Measurements from ENCODE around the gene HELT. TPM values are rescaled to one million over a fixed set of nuclear protein-coding genes. Genes with fewer than 3 reads are reported as not detected.
"Not testable (repeated sequence)": the region's sequence is repeated elsewhere in the genome, so short reads cannot be mapped to it uniquely, and the experiment has no call there.

The HELT gene
- total RNA-seq, 1 experiment from 2014 or later, result not detected

DNA sequence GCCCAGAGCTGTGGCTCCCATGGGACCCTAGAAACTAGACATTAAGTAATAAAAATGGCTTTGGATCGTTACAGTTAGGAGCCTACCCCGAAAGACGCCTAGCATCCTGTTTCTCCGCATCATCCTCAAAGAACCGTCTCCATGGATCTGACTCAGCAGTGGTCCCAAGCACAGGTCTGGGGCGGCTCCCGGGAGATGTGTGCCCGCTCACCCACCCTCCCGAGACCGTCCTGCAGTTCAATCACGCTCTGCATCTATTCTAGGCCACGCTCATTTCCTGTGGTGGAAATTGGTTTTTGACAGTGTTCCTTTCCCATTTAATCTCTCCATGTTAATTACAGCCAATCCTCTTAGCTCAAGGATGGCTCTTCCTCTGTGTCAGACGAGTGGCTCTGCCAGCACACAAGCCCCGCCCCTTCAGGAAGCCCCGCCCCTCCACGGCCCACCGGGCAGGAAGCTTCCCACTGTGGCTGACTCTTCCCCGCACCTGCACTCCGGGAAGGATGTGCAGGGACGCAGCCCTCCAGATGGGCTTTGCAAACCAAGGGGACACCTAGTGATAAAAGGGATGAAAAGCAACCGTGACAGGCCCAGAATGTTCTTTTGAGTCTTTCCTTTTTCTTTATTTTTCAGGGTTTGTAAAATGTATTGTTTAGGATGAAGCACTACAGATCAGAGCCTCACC lies 34.5 kb upstream of the HELT start:
- Histone ChIP-seq H3K27ac (ENCODE audit: low read length) (no peak overlapping the region), H3F3A (ENCODE audit: low read length, unreplicated experiment) (no peaks in the 10 kb centered on the region), H3K9me3 (ENCODE audit: low read length) (no peaks in the 10 kb centered on the region), H3K4me1 (ENCODE audit: insufficient read depth, low read length) (peaks cover 14% of the 10 kb centered on the region), H3K36me3 (ENCODE audit: low read depth, low read length) (no peaks in the 10 kb centered on the region), H3K9me2 (replicated peaks; ENCODE audit: low read length) (no peaks in the 10 kb centered on the region), H3K9ac (ENCODE audit: low read length) (no peak overlapping the region), H3K27me3 (ENCODE audit: low read length) (0 out of 2 replicates have a peak, but pooled peaks cover 3% of the 10 kb centered on the region), H3K4me2 (ENCODE audit: low read length) (no peak overlapping the region), H3K79me2 (ENCODE audit: low read length) (no peaks in the 10 kb centered on the region), H2AFZ (ENCODE audit: low read length) (no peak overlapping the region), H3K4me3 (ENCODE audit: low read length) (no peak overlapping the region), H4K20me1 (ENCODE audit: low read length) (no peaks in the 10 kb centered on the region)
- ChIA-PET POLR2A (ENCODE audit: unreplicated experiment) (no interaction called here), CTCF (interaction anchor here (0.5 to 1.0 kb wide), 2 partner anchors 106 to 238 kb away, joined by 6 to 7 read pairs; no protein-coding TSS in a partner anchor)
- DNase-seq (peak; percentile 70), ATAC-seq (peak; percentile 83)
- TF ChIP-seq, protein P1, sequence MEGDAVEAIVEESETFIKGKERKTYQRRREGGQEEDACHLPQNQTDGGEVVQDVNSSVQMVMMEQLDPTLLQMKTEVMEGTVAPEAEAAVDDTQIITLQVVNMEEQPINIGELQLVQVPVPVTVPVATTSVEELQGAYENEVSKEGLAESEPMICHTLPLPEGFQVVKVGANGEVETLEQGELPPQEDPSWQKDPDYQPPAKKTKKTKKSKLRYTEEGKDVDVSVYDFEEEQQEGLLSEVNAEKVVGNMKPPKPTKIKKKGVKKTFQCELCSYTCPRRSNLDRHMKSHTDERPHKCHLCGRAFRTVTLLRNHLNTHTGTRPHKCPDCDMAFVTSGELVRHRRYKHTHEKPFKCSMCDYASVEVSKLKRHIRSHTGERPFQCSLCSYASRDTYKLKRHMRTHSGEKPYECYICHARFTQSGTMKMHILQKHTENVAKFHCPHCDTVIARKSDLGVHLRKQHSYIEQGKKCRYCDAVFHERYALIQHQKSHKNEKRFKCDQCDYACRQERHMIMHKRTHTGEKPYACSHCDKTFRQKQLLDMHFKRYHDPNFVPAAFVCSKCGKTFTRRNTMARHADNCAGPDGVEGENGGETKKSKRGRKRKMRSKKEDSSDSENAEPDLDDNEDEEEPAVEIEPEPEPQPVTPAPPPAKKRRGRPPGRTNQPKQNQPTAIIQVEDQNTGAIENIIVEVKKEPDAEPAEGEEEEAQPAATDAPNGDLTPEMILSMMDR (conservative IDR thresholded peaks at IDR 0.05; ENCODE audit: low read depth, low read length), result peak; percentile 62
- TF ChIP-seq EZH2 (IDR thresholded peaks at IDR 0.05; ENCODE audit: low read length, unreplicated experiment) (no peak), EZH2phosphoT487 (IDR thresholded peaks at IDR 0.05; ENCODE audit: borderline replicate concordance, low read length) (no peak)
- BruUV-seq (replicated peaks), result no TSS peak
- intact Hi-C loops (cut with micrococcal nuclease), result loop anchor here (1.0 kb wide), 1 partner anchor 239 kb away; no protein-coding TSS in a partner anchor

DNA sequence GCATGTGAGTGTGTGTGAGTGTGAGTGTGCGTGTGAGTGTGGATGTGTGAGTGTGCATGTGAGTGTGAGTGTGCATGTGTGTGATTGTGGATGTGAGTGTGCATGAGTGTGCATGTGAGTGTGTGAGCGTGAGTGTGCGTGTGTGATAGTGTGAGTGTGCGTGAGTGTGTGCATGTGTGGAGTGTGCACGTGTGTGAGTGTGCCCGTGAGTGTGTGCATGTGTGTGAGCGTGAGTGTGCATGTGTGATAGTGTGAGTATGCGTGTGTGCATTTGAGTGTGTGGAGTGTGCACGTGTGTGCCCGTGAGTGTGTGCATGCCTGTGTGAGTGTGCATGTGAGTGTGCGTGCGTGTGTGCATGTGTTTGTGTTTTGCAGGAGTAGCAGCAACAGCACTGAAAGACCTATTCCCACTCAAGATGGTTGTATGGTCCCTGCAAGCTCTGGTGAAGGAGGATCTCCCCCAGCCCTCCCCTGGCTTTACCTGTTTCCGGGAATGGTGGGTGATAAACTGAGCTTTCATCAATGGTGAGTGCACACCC lies 30.7 kb upstream of the HELT start:
- POLR2A ChIA-PET (ENCODE audit: unreplicated experiment), result no interaction called here
- H3K9me2 ChIP-seq (replicated peaks; ENCODE audit: low read length), result no peaks in the 10 kb centered on the region
- ATAC-seq (no peak), DNase-seq (no peak)
- H2AFZ ChIP-seq (ENCODE audit: low read length), result no peak overlapping the region
- BruUV-seq (replicated peaks), result no TSS peak
- H3F3A ChIP-seq (ENCODE audit: low read length, unreplicated experiment), result no peaks in the 10 kb centered on the region
- H3K4me3 ChIP-seq (ENCODE audit: low read length), result no peak overlapping the region
- H3K27me3 ChIP-seq (ENCODE audit: low read length), result peaks cover 20% of the 10 kb centered on the region
- CTCF ChIA-PET, result no interaction called here
- H3K4me2 ChIP-seq (ENCODE audit: low read length), result no peak overlapping the region
- intact Hi-C loops (cut with micrococcal nuclease), result no loop called here
- no peaks in the 10 kb centered on the region for H3K36me3 ChIP-seq (ENCODE audit: low read depth, low read length)
- H3K79me2 ChIP-seq (ENCODE audit: low read length), result no peaks in the 10 kb centered on the region
- H4K20me1 ChIP-seq (ENCODE audit: low read length), result no peaks in the 10 kb centered on the region
- H3K9me3 ChIP-seq (ENCODE audit: low read length), result no peaks in the 10 kb centered on the region
- no peak overlapping the region for H3K9ac ChIP-seq (ENCODE audit: low read length)
- no peaks in the 10 kb centered on the region for H3K4me1 ChIP-seq (ENCODE audit: insufficient read depth, low read length)
- no peak for TF ChIP-seq EZH2phosphoT487 (IDR thresholded peaks at IDR 0.05; ENCODE audit: borderline replicate concordance, low read length)
- TF ChIP-seq, protein P1 (conservative IDR thresholded peaks at IDR 0.05; ENCODE audit: low read depth, low read length), result no peak
- no peak for TF ChIP-seq EZH2 (IDR thresholded peaks at IDR 0.05; ENCODE audit: low read length, unreplicated experiment)
- H3K27ac ChIP-seq (ENCODE audit: low read length), result no peak overlapping the region

DNA sequence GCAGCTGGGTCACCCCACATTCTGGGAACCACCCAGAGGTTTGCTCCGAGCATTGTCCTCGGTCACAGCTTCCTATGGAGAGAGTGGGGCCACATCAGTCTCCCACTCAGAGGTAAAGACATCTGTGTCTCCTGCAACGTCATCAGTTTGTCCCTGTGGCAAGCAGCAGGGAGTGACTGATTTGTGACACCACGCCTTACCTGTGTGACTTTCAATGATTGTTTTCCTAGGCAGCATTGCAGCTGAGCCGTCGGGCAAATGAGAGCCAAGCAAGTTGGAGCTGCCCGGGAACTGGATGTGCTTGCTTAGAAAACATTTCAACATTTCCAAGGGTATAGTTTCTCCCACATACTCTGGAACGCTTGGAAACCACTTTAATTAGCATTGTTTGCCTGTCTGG lies 29.7 kb upstream of the HELT start:
- H3K79me2 ChIP-seq (ENCODE audit: low read length), result no peaks in the 10 kb centered on the region
- no peak overlapping the region for H3K4me3 ChIP-seq (ENCODE audit: low read length)
- H3K36me3 ChIP-seq (ENCODE audit: low read depth, low read length), result no peaks in the 10 kb centered on the region
- H2AFZ ChIP-seq (ENCODE audit: low read length), result no peak overlapping the region
- no peaks in the 10 kb centered on the region for H4K20me1 ChIP-seq (ENCODE audit: low read length)
- H3K27me3 ChIP-seq (ENCODE audit: low read length), result peaks cover 30% of the 10 kb centered on the region
- ATAC-seq (no peak), DNase-seq (no peak)
- no peak overlapping the region for H3K27ac ChIP-seq (ENCODE audit: low read length)
- no peak overlapping the region for H3K4me2 ChIP-seq (ENCODE audit: low read length)
- H3K9ac ChIP-seq (ENCODE audit: low read length), result no peak overlapping the region
- no peaks in the 10 kb centered on the region for H3K9me2 ChIP-seq (replicated peaks; ENCODE audit: low read length)
- no peaks in the 10 kb centered on the region for H3K9me3 ChIP-seq (ENCODE audit: low read length)
- H3K4me1 ChIP-seq (ENCODE audit: insufficient read depth, low read length), result no peaks in the 10 kb centered on the region
- intact Hi-C loops (cut with micrococcal nuclease), result no loop called here
- POLR2A ChIA-PET (ENCODE audit: unreplicated experiment), result no interaction called here
- H3F3A ChIP-seq (ENCODE audit: low read length, unreplicated experiment), result no peaks in the 10 kb centered on the region
- CTCF ChIA-PET, result no interaction called here
- no TSS peak for BruUV-seq (replicated peaks)
- TF ChIP-seq EZH2 (IDR thresholded peaks at IDR 0.05; ENCODE audit: low read length, unreplicated experiment) (no peak), EZH2phosphoT487 (IDR thresholded peaks at IDR 0.05; ENCODE audit: borderline replicate concordance, low read length) (no peak)
- TF ChIP-seq, protein P1 (conservative IDR thresholded peaks at IDR 0.05; ENCODE audit: low read depth, low read length), result no peak

DNA sequence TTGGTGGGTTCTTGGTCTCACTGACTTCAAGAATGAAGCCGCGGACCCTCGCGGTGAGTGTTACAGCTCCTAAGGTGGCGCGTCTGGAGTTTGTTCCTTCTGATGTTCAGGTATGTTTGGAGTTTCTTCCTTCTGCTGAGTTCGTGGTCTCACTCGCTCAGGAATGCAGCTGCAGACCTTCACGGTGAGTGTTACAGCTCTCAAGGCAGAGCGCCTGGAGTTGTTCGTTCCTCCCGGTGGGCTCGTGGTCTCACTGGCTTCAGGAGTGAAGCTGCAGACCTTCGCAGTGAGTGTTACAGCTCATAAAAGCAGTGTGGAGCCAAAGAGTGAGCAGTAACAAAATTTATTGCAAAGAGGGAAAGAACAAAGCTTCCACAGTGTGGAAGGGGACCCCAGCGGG lies 29.0 kb upstream of the HELT start:
- H3K27ac ChIP-seq (ENCODE audit: low read length); H3F3A ChIP-seq (ENCODE audit: low read length, unreplicated experiment); ATAC-seq; H3K79me2 ChIP-seq (ENCODE audit: low read length); H3K36me3 ChIP-seq (ENCODE audit: low read depth, low read length); H3K4me3 ChIP-seq (ENCODE audit: low read length); CTCF ChIA-PET; intact Hi-C loops (cut with micrococcal nuclease); POLR2A ChIA-PET (ENCODE audit: unreplicated experiment); H4K20me1 ChIP-seq (ENCODE audit: low read length); H3K9me2 ChIP-seq (replicated peaks; ENCODE audit: low read length); H3K4me1 ChIP-seq (ENCODE audit: insufficient read depth, low read length); H3K4me2 ChIP-seq (ENCODE audit: low read length); H2AFZ ChIP-seq (ENCODE audit: low read length); BruUV-seq (replicated peaks); H3K9ac ChIP-seq (ENCODE audit: low read length); H3K9me3 ChIP-seq (ENCODE audit: low read length); DNase-seq: not testable (repeated sequence)
- H3K27me3 ChIP-seq (ENCODE audit: low read length), result peaks cover 37% of the 10 kb centered on the region
